GM03348 (cell line): ENCODE data around the gene AMER2.
"Not testable (repeated sequence)": the region's sequence is repeated elsewhere in the genome, so short reads cannot be mapped to it uniquely, and the experiment has no call there.

Experiments used
- DNase-seq: peaks from one replicate; pipeline ENCODE4 v3.0.0; 2012; ENCODE audit warnings: low spot score

AMER2 gene

DNA sequence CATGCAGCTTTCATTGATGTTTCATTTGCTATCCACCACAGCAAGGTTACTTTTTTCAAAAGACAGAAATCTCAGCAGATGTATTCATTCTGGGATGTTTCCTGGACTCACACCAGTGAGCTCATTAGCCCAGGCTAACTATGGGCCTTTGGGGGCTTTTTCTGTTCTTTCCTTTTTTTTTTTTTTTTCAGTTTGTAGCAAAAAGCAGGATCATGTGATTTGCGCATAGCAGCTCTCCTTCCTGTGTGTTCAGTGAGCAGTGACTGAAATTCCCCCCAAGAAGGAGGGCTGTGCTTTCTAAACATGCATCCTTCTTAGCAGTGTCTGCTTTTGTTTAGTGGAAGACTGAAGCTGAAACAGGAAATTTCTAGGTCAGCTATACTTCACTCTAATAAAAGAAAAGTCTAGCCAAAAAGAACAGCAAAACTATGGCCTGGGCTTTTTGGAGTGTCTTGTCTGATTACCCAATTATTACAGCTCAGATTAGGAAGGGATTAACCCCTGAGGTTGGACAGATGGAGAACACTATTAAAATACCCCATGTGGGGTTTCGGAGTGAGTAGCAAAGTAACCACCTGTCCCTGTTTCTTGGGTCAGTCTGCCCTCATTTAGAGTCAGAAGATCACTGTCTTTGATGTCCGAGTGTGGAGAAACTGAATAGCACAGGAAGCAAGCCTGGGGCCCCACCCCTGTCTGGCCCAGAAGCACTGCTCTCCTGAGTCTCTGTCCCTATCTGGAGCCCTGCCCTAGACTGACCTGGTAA, 8.9 kb upstream of the AMER2 start:
- DNase-seq = no peak

DNA sequence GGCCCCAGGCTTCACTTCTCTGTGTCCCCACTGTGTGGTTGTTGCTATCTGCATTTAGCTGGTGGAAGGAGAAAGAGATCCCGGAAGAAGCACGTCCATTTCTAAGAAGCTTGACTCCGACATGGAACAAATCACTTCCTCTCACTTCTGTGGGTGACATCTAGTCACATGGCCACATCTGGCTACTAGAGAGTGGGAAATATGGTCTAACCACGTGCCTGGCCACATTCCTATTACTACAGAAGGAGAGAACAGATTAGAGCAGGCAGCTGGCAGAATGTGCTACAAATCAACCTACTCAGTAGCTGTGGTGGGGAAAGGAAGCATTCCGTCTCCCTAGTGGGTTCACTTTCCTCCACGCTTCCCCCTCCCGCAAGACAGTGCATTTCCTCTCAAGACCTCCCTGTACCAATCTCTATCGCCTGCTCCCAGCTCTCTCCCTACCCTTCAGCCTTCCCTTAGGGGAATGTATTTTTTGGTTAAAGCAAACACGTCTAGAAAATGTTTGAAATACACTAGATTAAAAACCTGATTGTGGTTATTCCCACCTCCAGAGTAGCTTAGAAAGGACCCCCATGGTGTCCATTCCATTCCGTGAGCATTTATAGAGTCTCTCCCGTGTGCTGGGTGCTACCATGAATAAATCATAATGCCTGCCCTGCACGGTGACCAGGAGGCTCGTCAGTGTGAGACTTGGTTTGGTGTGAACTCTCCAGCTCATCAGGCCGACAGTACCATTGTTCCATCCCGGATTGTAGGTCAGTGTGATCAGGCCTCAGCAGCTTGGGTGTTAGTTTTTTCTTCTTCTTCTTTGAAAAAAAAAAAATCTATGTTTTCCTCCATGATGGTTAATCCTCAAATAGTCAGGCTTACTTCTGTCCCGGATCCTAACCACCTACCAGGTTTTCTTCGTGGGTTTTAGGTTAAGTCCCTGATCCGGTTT, 8.0 kb upstream of the AMER2 start:
- DNase-seq = no peak

DNA sequence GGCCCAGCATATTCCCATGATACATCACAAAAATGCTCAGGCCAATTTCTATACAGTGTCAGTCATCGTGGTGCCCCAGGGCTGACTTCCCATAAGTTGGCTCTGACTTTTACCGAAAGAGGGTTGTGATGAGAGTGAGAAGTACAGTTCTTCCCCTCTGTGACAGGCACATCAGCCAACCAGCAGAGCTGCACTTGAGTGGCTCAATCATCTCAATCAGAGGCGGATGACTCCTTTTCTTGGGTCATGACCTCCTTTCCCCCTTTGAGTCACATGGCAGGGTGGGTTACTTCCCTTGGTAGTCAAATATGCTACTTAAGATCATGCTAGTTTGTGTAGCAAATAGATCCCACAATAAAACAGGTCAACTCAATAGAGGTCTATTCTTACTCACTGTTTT, 6.9 kb upstream of the AMER2 start:
- DNase-seq = no peak

DNA sequence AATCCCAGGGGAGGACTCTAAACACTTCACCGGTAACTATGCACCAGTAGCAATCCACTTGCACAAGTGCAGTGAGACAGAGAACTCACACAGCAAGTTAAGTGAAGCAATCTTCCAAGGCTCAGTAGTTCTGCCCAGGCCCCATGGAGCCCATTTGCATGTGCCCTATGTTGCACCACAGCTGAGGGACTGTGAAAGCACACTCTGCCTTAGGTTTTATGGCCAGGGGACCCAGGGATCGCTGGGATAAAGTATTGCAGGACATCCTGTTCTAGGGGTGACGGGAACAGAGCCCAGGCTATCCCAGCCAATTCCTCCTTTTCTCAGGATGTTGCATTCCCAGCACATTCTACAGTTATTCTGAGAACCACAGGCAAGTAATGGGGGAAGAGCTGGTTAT, 6.0 kb upstream of the AMER2 start:
- no peak for DNase-seq

DNA sequence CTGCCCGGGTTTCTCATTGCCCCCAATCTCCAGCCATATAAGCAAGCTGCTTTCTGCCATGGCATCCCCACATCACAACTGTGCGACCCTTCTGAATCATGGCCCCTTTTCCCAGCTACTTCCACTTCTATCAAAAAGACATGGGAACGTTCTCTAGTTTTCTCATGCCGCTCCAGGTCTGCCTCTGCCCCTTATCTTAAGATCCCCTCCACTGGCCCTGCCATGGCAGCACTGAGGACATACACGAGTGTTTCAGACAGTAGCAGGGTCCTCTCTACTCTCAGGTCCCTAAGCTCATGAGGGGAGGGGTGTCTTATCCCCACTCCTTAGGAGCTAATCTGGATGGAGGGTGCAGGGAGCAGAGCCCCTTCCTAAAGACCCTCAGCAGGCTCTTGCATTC, 5.5 kb upstream of the AMER2 start:
- DNase-seq = no peak

DNA sequence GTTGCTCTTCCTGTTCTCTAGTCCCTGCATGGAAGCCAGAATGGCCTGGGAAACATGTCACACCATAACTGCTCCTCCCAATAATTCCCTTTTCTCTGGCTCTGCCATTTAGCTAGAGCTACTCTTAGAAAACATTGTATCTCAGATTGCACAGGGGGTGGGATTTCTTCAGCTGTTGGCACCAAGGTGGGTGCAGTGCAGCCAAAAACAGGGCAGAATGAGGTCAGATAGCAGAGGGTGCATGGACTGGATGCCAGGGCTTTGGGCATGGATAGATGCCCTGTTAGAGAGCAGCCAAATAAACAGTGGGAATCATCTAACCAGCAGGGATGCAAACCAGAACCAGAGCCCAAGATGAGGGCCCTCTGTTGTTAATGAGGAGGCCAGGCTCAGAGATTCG, 4.9 kb upstream of the AMER2 start:
- no peak for DNase-seq

DNA sequence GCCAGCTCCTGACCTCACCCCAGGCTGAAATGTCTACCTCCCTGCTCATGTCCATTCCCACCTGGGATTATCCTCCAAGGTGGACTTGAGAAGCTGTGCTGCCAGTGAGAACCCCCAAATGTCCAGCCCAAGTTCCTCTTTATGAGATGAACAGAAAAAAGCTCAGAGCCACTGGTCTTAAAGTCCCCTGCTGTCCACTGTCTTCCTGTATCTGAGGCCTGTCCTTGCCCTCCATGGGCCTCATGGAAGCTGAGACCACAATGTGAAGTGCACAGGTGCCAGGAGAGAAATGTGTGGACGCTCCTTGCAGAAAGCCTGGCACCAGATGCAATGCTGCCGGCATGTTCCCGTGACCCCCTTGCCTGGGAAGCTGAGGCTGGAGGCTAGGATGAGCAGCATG, 3.3 kb upstream of the AMER2 start:
- DNase-seq = no peak

DNA sequence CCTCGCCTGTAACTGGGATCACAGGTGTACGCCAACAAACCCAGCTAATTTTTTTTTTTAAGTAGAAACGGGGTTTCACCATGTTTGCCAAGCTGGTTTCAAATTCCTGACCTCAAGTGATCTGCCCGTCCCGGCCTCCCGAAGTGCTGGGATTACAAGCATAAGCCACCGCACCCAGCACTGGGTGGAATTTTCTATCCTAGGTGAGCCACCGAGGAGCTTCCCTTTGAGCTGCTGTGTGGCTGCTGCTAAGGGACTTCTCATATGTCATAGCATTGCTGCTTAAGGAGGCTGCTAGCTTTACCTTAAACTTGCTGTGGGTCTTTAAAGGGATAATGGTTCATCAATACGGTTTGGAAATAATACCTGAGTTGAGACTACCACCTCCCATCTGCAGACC, 2.9 kb upstream of the AMER2 start:
- no peak for DNase-seq

DNA sequence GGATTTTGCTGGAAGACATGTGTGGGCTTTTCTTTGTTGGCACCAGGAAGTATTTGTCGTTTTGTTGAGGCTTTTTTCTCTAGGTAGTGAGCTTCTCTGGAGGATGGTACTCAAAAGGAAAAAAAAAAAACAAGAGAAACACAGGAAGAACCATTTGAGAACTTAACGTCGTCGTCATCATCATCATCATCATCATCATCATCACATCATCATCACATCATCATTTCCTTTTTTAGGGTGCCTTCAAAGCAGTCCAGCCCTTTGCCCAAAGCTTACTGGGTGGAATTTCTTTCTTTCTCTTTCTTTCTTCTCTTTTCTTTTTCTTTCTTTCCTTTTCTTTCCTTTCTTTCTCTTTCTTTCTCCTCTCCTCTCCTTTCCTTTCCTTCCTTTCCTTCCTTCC, 2.2 kb upstream of the AMER2 start:
- no peak for DNase-seq

DNA sequence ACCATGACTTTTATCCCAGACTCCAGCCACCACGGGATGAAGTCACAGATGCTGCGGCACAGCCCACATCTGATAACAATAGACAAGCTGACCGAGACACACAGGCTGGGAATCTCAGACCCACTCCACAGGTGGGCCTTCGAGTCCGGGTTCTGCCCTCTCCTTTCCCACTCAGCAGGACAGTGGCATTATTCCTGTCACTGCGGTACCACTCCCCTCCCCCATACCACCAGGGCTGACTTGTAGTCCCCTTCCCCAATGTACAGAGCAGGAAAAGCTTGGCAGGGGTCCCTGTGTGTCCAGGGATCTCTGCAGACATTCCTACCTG, 179 bp upstream of the AMER2 start:
- no peak for DNase-seq

DNA sequence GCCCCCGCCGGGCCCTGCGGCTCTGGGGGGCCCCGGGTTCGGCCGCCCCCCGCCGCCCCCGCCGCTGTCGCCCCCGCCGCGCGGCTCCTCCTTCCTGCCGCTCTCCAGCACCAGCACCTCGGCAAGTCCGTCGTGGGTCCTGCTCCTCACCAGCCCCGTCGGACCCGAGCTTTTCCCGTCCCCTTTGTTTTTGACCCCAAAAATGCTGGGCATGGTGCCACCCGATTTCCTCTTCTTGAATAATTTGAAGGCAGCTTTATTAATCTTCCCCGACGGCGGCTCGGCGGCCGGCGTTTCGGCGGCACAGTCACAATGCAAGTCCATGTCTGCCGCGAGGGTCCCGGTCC, 945 bp downstream of the AMER2 start:
- DNase-seq = no peak

DNA sequence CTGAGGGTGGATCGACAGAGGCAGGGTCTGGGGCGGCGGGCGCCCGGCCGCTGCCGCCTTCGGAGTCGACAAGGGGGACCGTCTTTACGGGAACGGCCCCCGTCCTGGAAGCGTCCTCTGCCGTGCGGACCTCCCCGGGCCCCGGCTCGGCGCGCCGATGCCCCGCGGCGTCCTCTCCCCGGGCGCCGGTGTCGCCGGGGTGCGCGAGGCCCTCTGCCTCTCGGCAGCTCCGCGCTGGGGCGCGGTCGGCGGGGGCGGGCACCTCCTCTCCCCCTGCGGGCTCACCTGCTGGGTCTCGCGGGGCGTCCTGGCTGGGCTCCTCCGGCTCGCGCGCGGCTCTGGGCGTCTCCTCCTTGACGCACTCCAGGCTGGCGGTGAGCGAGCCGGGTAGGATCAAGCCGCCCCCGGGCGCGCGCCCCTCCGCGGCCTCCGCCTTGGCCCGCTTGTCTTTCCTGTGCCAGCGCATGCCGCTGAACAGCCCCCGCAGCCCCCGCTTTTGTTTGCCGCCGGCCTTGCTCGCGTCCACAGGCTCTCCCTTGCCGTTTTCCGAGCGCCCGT, 1.5 kb downstream of the AMER2 start:
- no peak for DNase-seq

DNA sequence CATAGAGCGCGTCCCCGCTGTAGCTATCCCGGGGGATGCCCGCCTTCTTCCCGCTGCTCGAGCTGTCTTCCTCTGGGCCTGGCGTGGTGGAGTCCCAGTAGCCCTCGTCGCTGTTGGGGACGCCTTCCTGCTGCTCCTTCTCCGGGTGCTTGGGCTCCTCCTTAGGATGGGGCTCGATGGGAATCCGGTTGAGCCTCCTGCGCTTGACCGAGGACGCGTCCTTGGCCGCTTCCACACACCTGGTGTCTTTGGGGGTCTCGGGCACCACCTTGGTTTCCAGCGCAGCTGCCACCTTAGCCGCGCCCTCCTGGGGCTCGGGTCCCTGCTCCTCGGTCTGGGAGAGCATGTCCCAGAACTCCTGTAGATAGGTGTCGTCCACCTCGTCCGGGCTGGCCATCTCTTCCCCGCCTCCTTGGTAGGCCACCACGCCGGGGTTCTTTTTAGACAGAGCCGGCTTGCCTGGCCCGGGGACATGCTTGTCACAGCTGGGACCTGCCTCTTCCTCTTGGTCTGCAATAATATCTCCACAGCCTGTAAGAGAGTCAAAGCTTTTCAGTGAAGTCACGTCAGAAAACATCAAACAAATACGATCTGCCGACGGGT, 2.0 kb downstream of the AMER2 start:
- no peak for DNase-seq

DNA sequence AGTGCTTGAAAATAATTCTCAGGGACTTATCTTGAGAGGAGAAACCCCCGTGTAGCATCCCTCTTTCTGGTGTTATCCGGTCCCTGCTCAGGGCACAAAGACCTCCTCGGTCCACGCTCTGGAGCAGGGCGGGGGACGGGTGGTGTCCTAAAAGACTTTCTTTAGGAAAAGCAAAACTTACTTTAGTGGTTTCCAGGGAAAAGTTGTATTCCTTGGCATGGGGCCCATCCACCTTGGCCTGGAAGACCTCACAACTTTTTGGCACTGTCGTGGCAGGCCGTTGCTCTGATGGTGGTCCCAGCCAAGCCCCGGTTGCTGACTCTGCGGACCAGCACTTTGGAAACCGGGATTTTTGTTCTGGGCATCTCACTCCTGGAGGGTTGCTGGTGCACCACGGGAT, 2.7 kb downstream of the AMER2 start:
- no peak for DNase-seq

DNA sequence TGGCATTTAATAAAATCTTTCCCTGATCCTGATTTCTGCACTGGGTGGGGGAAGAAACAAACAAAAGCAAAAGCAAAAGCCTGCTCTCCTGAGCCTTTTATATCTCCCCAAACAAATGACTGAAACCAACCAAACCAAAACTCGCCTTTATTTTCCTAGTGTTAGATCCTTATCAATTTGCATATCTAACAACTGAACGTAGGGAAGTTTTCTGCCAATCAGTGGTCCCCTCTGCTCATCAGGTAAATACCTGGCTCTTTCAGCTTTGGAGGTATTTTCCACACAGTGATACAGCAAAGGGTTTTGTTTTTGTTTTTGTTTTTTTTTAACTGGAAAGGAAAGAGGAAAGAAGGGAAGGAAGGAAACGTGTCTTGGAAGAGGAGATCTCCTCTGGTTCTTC, 3.3 kb downstream of the AMER2 start:
- no peak for DNase-seq

DNA sequence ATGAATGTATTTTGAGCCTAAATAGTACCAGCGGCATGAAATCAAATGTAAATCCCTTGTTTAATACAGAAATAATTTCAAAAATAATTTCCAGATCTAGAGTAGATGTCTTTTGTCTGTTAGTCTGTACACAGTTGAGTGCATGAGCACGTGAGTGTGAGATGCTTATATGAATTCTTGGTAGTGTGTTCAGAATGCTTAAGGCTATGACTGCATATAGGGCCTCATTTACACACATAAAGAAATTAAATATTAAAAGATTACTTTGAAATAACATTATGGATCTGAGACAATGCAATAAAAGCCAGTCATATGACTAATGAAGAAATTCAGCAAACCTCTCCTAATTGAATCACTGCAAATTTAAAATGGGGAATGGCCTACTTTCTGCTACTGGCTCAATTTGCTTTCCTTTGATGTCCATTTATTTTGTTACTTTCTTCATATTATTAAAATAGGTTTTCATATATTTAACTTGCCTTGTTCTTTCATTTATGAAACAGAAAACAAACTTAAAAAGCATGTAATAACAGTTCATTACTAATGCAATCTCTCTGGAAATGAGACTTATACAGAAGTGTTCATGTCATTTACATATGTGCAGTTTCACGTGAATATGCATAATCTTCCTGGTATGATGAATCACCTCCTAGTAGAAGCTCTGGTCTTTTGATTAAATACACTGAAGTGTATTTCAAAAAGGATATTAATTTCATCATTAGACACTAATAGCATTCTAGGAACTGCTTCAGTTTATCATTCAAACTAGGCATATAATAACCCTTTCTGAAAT, 4.5 kb downstream of the AMER2 start:
- DNase-seq = no peak

DNA sequence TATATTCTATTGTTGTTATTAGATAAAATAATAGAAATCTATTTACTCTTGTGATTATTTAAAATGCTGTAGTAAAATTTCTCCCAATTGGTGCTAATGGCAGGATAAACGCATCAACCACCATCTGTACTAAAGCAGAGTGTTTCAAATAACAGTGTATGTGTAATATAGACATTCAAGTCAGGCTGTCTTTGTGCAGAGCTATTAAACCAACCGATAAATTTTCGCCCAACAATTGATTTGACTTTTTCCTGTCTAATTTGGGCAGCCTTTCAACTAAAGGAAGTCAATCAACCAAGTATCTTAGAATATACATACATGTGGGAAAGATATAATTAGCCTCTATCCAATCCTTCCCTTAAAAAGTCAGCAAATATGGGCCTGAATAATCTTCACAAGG, 5.8 kb downstream of the AMER2 start:
- DNase-seq = no peak

DNA sequence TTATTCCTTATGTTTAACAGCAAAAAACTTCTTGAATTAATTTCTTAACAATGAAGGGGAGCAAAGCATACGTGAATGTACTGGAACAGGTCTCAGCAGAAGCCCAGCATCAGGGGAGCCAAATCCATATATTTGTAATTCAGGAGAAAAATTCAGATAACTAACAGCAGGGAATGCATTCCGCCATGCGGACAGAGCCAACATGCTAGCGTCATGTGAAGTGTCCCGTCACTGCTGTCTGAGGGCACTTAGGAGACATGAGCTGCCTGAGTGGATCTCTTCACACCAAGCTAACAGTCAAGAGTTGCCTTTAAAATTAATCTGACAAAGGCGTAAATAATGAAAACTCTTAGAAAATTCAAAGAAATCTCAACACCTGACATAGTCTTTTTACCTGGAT, 6.4 kb downstream of the AMER2 start:
- DNase-seq = no peak

DNA sequence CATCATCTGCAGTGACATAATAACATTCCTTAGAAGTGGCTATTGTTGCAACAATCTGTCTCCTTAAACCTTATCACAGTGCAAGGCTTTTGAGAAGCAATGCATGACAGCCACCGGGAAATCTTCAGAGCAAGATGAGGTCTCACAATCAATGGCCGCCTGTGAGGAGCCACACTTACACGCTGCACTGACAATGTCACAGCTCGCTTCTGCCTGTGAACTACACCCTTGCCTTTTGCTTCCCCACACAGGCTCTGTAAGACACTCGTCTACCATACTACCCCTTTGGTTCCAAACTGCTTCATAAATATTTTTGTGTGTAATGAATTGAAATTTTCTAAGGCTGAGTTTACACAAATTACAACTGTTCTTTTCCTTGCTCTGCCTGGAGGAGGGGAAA, 6.9 kb downstream of the AMER2 start:
- DNase-seq = not testable (repeated sequence)

DNA sequence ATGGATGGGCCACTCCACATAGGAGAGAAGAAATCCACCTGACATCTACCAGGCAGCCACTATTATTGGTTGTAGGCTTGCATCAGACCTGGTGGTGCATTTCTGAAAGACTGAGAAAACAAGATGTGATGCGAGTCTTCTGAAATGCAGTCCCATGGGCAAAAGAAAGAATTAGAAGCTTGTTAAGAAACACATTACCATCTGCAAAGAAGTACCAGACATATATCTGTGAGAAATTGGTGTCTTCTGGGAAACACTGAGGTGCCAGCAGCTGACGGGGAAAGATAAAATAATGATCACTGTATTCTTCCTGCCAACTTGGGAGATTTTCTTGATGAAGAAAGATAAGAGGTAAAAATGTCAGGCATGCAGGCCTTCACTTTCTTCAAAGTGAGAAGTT, 14.4 kb downstream of the AMER2 start:
- no peak for DNase-seq

DNA sequence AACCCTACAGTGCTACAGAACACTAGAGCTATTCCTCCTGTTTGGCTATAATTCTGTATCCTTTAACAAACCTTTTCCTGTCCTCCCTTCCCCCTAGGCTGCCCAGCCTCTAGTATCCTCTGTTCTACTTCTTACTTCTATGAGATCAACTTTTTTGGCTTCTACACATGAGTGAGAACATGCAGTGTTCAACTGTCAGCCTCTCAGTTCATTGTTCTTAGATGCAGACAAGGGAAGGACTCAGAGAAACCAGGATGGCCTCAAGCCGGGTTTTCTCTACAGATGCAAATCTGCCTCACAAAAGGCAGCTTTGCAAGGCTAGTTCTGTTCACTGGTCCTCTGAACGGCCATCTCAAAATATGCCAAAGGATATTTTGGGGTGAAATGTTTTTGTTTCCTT, 18.4 kb downstream of the AMER2 start:
- DNase-seq = no peak

DNA sequence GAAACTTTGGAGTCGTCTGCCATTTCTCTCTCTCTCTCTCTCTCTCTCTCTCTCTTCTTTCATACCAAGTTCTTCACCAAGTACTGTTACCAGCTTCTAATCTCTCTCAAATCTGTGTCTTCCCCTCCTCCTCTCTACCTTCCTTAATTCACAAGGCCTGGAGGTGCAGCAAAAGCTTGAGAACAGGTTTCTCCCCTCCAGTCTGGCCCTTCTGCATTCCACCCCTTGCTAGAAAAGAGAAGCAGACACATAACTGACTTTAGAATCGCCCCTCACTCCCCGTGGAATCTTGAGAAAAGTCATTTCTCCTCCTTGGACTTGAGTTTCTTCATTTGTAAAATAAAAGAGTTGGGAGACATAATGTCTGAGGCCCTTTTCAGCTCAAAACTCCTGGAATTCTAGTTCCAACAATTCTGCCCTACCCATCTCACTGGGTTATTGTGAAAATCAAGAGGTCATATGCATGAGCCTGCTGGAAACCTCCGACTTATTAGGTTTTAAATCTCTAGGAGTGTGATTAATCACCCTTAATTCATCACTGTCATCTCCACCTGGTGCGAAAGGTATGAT, 20.4 kb downstream of the AMER2 start:
- DNase-seq = no peak
